Middle frontal gyrus (tissue), 1 donor: ENCODE results near the gene SETD9.

Source experiments
- DNase-seq: peaks from one replicate; pipeline ENCODE4 v3.0.0-alpha.2; 2015; ENCODE audit warnings: low spot score; ENCODE audit errors: extremely low spot score

Gene SETD9

GRCh38 chr5:56934325-56934724 is 24.9 kb downstream of the SETD9 start:
- DNase-seq = no peak

- no peak for DNase-seq
Observed at GRCh38 chr5:56938858-56939257, 29.5 kb downstream of the SETD9 start.

- DNase-seq = no peak
Observed at GRCh38 chr5:56941981-56942380, 32.6 kb downstream of the SETD9 start.

- DNase-seq = no peak
Observed at GRCh38 chr5:56947052-56947451, 37.7 kb downstream of the SETD9 start.

GRCh38 chr5:56950626-56951125 is 41.3 kb downstream of the SETD9 start:
- no peak for DNase-seq

GRCh38 chr5:56951126-56951945 is 41.9 kb downstream of the SETD9 start:
- no peak for DNase-seq

- peak; percentile 40 for DNase-seq
Observed at GRCh38 chr5:56951946-56952691, 42.7 kb downstream of the SETD9 start, which contains the start of gene MIER3. TSS of gene MIER3 (minus strand) at chr5:56952123. CDS start at chr5:56952102, 21 bp downstream.

- DNase-seq = no peak
Observed at GRCh38 chr5:56954262-56954661, 44.9 kb downstream of the SETD9 start.

GRCh38 chr5:56958595-56958994 is 49.2 kb downstream of the SETD9 start:
- no peak for DNase-seq

GRCh38 chr5:56959326-56959725 is 49.9 kb downstream of the SETD9 start:
- DNase-seq = no peak

- DNase-seq = no peak
Observed at GRCh38 chr5:56961746-56962145, 52.4 kb downstream of the SETD9 start.

GRCh38 chr5:56962286-56962685 is 52.9 kb downstream of the SETD9 start:
- DNase-seq = no peak

- DNase-seq = no peak
Observed at GRCh38 chr5:56963246-56963645, 53.9 kb downstream of the SETD9 start.

GRCh38 chr5:56964173-56964572 is 54.8 kb downstream of the SETD9 start:
- DNase-seq = no peak
